ENCODE data around the gene LBHD2. TPM values are rescaled to one million over a fixed set of nuclear protein-coding genes. Genes with fewer than 3 reads are reported as not detected.

Gene LBHD2
- total and polyA plus RNA-seq, 4 donors: 0.47 to 0.53 TPM; not detected in 2

GRCh38 chr14:103095210-103095778 is 11.3 kb downstream of the LBHD2 start:
- peak overlapping the region; percentile 15 to 86 for H3K9ac ChIP-seq (ENCODE audit: low read depth in 1 of 2, low read length in 2 of 2)
- TF ChIP-seq, protein P1, sequence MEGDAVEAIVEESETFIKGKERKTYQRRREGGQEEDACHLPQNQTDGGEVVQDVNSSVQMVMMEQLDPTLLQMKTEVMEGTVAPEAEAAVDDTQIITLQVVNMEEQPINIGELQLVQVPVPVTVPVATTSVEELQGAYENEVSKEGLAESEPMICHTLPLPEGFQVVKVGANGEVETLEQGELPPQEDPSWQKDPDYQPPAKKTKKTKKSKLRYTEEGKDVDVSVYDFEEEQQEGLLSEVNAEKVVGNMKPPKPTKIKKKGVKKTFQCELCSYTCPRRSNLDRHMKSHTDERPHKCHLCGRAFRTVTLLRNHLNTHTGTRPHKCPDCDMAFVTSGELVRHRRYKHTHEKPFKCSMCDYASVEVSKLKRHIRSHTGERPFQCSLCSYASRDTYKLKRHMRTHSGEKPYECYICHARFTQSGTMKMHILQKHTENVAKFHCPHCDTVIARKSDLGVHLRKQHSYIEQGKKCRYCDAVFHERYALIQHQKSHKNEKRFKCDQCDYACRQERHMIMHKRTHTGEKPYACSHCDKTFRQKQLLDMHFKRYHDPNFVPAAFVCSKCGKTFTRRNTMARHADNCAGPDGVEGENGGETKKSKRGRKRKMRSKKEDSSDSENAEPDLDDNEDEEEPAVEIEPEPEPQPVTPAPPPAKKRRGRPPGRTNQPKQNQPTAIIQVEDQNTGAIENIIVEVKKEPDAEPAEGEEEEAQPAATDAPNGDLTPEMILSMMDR (IDR thresholded peaks at IDR 0.05; ENCODE audit: low read depth, low read length, missing input control): no peak
- peak; percentile 76 for TF ChIP-seq YY1 (IDR thresholded peaks at IDR 0.05)
- H3K4me1 ChIP-seq (ENCODE audit: control insufficient read depth in 4 of 4, insufficient read depth in 4 of 4, low read length in 3 of 4): peaks cover 11 to 72% (median 43%) of the 10 kb centered on the region in 4 donors
- no peaks in the 10 kb centered on the region for H3K27me3 ChIP-seq (ENCODE audit: control insufficient read depth in 4 of 4, insufficient read depth in 4 of 4, low read length in 3 of 4)
- H3K36me3 ChIP-seq (ENCODE audit: control insufficient read depth in 4 of 4, insufficient read depth in 3 of 4, low read depth in 1 of 4, low read length in 3 of 4): no peaks in the 10 kb centered on the region
- H3K4me3 ChIP-seq (ENCODE audit: low read depth in 1 of 3, low read length in 3 of 3): peak overlapping the region; percentile 35 to 79 (median 58)
- no peak for DNase-seq (ENCODE audit: low spot score)
- no peaks in the 10 kb centered on the region for H3K9me3 ChIP-seq (ENCODE audit: control insufficient read depth in 4 of 4, low read length in 3 of 4)
- peak overlapping the region; percentile 78 to 86 for H3K27ac ChIP-seq (ENCODE audit: low read depth in 1 of 2, low read length in 2 of 2)
- whole genome bisulfite sequencing: 39% methylated on average over 11 of the region's 11 CpGs

DNA sequence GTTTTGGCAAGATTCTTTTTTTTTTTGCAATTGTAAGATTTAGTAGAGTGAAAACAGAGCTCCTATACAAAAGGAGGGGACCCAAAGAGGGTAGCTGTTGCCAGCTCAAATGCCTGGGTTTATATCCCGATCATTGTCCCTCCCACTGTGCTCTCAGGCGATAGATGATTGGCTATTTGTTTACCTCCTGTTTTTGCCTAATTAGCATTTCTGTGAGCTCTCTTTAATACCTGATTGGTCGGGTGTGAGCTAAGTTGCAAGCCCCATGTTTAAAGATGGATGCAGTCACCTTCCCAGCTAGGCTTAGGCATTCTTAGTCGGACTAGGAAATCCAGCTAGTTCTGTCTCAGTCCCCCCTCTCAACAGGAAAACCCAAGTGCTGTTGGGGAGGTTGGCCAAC is 12.4 kb downstream of the LBHD2 start:
- H3K4me3 ChIP-seq (ENCODE audit: low read depth in 1 of 3, low read length in 3 of 3): no peak overlapping the region
- H3K36me3 ChIP-seq (ENCODE audit: control insufficient read depth in 4 of 4, insufficient read depth in 3 of 4, low read depth in 1 of 4, low read length in 3 of 4): no peaks in the 10 kb centered on the region
- DNase-seq (ENCODE audit: low spot score): no peak
- TF ChIP-seq SP1 (IDR thresholded peaks at IDR 0.05): no peak
- TF ChIP-seq YY1 (IDR thresholded peaks at IDR 0.05): no peak
- no peak for TF ChIP-seq RAD21 (IDR thresholded peaks at IDR 0.05)
- no peak for TF ChIP-seq MAX (IDR thresholded peaks at IDR 0.05)
- TF ChIP-seq HNF4G (IDR thresholded peaks at IDR 0.05): no peak
- TF ChIP-seq ATF3 (IDR thresholded peaks at IDR 0.05): no peak
- no peak for TF ChIP-seq HNF4A (conservative IDR thresholded peaks at IDR 0.05)
- 84% methylated on average over 4 of the region's 4 CpGs for WGBS
- H3K9me3 ChIP-seq (ENCODE audit: control insufficient read depth in 4 of 4, low read length in 3 of 4): no peaks in the 10 kb centered on the region
- H3K9ac ChIP-seq (ENCODE audit: low read depth in 1 of 2, low read length in 2 of 2): no peak overlapping the region
- H3K4me1 ChIP-seq (ENCODE audit: control insufficient read depth in 4 of 4, insufficient read depth in 4 of 4, low read length in 3 of 4): peaks cover 12 to 77% (median 50%) of the 10 kb centered on the region in 4 donors
- H3K27me3 ChIP-seq (ENCODE audit: control insufficient read depth in 4 of 4, insufficient read depth in 4 of 4, low read length in 3 of 4): no peaks in the 10 kb centered on the region
- no peak overlapping the region for H3K27ac ChIP-seq (ENCODE audit: low read depth in 1 of 2, low read length in 2 of 2)

DNA sequence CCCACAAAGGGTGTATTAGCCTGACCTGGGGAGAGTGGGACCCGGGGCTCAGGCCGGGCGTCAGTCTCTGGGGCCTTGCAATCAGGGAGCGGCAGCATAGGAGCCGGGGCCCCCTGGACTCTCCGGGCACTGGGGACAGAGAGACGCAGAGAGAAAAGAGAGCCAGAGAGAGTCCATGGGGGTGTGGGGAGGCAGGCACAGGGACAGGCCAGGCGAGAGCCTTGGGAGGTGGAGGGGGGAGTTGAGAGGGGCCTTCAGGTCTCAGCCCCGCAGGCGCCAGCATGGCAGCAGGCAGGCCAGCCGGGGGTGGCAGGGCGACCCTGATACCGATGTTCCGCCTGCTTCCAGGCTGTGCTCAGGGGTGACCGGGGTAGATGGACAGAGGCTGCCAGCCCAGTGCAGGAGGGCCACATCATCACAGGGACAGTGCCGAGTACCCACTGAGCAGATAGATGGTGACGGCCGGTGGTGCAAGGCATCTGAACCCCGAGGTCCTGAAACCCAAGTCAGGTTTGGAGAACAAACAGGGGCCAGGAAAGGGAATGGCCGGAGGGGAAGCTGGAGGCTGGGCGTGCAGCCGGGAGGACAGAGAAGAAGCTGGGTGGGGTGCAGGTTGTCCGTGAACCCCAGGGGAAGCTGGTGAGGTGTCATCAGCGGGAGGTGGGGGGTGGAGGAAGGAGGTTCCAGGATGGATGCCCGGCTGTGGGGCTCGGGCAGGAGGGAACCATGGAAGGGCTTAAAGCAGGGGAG is 13.4 kb downstream of the LBHD2 start:
- Histone ChIP-seq H3K27me3 (ENCODE audit: control insufficient read depth in 4 of 4, insufficient read depth in 4 of 4, low read length in 3 of 4) (no peaks in the 10 kb centered on the region), H3K9me3 (ENCODE audit: control insufficient read depth in 4 of 4, low read length in 3 of 4) (no peaks in the 10 kb centered on the region), H3K36me3 (ENCODE audit: control insufficient read depth in 4 of 4, insufficient read depth in 3 of 4, low read depth in 1 of 4, low read length in 3 of 4) (no peaks in the 10 kb centered on the region), H3K27ac (ENCODE audit: low read depth in 1 of 2, low read length in 2 of 2) (peak overlapping the region; percentile 91 to 94), H3K9ac (ENCODE audit: low read depth in 1 of 2, low read length in 2 of 2) (no peak overlapping the region), H3K4me1 (ENCODE audit: control insufficient read depth in 4 of 4, insufficient read depth in 4 of 4, low read length in 3 of 4) (peaks cover 18 to 82% (median 57%) of the 10 kb centered on the region in 4 donors), H3K4me3 (ENCODE audit: low read depth in 1 of 3, low read length in 3 of 3) (no peak overlapping the region)
- 79% methylated on average over 26 of the region's 26 CpGs for WGBS
- TF ChIP-seq SP1 (IDR thresholded peaks at IDR 0.05) (no peak), MAX (IDR thresholded peaks at IDR 0.05) (no peak)
- DNase-seq (ENCODE audit: low spot score): no peak
